Activated CD4-positive, alpha-beta T cell treated with anti-CD3 and anti-CD28 coated beads, Interleukin-2, amount 10 ng/mL, durations not matched to agents 7 days and 5 days (primary cell): ENCODE measurements around the gene POLR2J. TPM values are rescaled to one million over a fixed set of nuclear protein-coding genes. Genes with fewer than 3 reads are reported as not detected.

Source experiments
- CTCF ChIA-PET: fragments of 350-600 bp; sonication (Branson Sonifier 250); formaldehyde crosslinking; loops from one replicate; lab custom pipeline; 2021; ENCODE audit warnings: antibody characterized with exemption; lab: Charles Lee
- POLR2A ChIA-PET: fragments of 350-600 bp; sonication (Branson Sonifier 250); formaldehyde crosslinking; loops from one replicate; lab custom pipeline; 2021; ENCODE audit warnings: antibody characterized with exemption; lab: Charles Lee
- DNase-seq: peaks from one replicate; pipeline ENCODE4 v3.0.0-alpha.2; 2020
- H3K27ac Mint-ChIP-seq: one replicate; pipeline ENCODE4 v1.8.0; 2021; ENCODE audit warnings: mild to moderate bottlenecking, moderate library complexity, mixed read lengths
- H3K27me3 Mint-ChIP-seq: one replicate; pipeline ENCODE4 v1.8.0; 2021; ENCODE audit warnings: mixed read lengths
- H3K36me3 Mint-ChIP-seq: one replicate; pipeline ENCODE4 v1.8.0; 2021; ENCODE audit warnings: low read depth, mixed read lengths
- H3K4me1 Mint-ChIP-seq: one replicate; pipeline ENCODE4 v1.8.0; 2021; ENCODE audit warnings: mixed read lengths
- H3K4me3 Mint-ChIP-seq: one replicate; pipeline ENCODE4 v1.8.0; 2021; ENCODE audit warnings: mild to moderate bottlenecking, moderate library complexity, mixed read lengths
- H3K9me3 Mint-ChIP-seq: one replicate; pipeline ENCODE4 v1.8.0; 2021; ENCODE audit warnings: mixed read lengths
- total RNA-seq, 2 experiments: library from RNA; stranded (reverse); gene quantifications; one replicate each; pipeline ENCODE4 v1.2.3, GENCODE V29; 2021

Gene POLR2J
- total RNA-seq, 2 experiments from 2014 or later = 44.3 to 56.4 TPM

DNA sequence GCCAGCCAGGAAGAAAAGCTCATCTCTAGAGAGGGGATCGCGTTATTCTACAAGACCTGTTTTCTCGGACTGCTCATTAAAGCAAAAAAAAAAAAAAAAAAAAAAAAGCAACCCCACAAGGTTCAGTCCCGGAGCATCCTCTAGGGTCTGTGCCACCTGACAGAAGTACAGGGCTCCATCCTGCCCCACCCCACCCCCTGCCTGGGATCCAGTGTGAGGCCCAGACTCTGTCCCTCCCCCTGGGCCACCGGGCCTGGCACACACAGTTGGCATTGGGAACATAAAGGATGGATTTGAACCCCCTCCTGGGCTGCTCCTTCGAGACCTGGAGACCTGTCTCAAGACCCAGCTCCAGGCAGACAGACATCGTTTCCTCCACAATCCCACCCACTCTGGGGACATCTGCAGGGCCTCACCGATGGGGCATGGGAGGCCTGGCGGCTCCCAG is 44.7 kb downstream of the POLR2J start:
- DNase-seq = peak; percentile 29
- POLR2A ChIA-PET = no interaction called here

DNA sequence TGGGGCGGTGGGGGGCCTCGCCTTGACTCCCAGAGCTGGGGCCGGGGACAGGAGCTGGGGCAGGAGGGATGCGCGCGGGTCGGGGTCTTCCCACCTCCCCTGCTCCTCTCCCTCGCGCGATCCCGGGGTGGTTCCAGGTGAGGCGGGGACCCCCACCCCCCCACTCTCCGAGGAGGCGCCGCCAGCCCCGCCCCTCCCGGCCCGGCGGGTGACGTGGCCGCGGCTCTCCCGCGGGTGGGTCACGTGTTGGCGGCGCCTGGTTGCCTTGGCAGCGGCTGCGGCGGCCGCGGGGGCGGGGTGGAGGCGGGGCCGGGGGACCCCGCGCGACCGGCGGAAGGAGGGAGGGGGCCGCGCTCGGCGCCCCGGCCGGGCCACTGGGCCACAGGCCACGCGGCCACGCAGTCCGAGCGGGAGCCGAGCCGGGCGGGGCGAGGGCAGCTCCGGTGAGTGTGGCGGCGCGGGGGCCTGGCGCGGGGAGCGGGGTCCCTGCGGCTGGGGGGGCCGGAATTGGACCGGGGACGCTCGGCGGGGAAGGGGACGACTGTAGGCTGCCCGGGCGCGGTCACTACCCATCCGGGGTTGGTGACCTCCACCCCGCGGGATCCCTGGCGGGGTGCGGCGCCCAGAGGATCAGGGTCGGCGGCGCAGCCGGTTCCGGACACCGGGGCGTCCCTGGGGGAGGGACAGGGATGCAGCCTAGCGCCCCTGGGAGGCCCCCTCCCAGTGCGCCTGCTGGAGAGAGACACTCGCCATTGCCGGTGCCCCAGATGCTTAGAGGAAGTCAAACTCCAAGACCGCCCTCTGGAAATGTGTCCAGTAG is 45.3 kb downstream of the POLR2J start, which contains the start of gene ORAI2:
TSS of gene ORAI2 (plus strand) at position 357 of the 820 bp plus-strand sequence. CDS start 5,382 bp downstream, outside the sequence.
- Mint-ChIP-seq H3K36me3 (peaks cover 31% of the 10 kb centered on the region), H3K4me1 (peaks cover 57% of the 10 kb centered on the region), H3K9me3 (no peaks in the 10 kb centered on the region), H3K27me3 (no peaks in the 10 kb centered on the region), H3K27ac (peak within 1 kb of the TSS; percentile 94), H3K4me3 (peak within 1 kb of the TSS; percentile 82)
- ChIA-PET CTCF (interaction anchor here (0.6 to 2.4 kb wide), 5 partner anchors 8 to 1057 kb away, joined by 4 to 16 read pairs (median 9); no protein-coding TSS in a partner anchor), POLR2A (interaction anchor here (1.2 kb wide), 1 partner anchor 18 kb away, joined by 6 read pairs; no protein-coding TSS in a partner anchor)
- DNase-seq = peak; percentile 85

More for the DNA sequence above, 44.7 kb downstream of the POLR2J start:
- Mint-ChIP-seq H3K4me1 (peaks cover 56% of the 10 kb centered on the region), H3K36me3 (peaks cover 31% of the 10 kb centered on the region), H3K4me3 (peak overlapping the region; percentile 82), H3K9me3 (no peaks in the 10 kb centered on the region), H3K27ac (peak overlapping the region; percentile 86), H3K27me3 (no peaks in the 10 kb centered on the region)
- CTCF ChIA-PET = interaction anchor here (0.6 to 2.4 kb wide), 3 partner anchors 9 to 1058 kb away, joined by 4 to 9 read pairs (median 9); no protein-coding TSS in a partner anchor

DNA sequence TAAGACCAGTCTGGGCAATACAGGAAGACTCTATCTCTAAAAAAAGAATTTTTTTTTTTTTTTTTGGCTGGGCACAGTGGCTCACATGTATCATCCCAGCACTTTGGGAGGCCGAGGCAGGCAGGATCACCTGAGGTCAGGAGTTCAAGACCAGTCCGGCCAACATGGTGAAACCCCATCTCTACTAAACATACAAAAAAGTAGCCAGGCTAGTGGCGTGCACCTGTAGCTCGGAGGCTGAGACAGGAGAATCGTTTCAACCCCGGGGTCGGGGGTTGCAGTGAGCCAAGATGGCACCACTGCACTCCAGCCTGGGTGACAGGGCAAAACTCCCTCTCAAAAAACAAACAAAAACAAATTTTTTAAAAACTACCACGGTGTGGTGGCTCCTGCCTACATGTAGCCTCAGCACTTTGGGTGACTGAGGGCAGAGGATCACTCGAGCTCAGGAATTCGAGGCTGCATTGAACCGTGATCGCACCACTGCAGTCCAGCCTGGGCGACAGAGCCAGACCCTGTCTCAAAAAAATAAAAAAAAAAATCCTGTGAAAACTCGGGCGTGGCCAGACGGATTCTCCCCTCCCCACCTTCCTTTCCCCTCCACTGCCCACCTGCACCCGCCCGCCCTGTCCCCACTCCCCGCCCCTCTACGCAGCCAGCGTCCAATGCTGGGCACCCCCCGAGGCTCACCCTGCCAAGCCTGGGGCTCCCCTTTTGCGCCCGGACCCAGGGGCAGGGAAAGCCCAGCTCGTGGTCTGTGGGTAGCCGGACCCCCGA is 46.1 kb downstream of the POLR2J start:
- peaks cover 65% of the 10 kb centered on the region for H3K4me1 Mint-ChIP-seq
- ChIA-PET CTCF (interaction anchor here (0.6 to 1.8 kb wide), 3 partner anchors 16 to 1581 kb away, joined by 4 to 16 read pairs (median 4); no protein-coding TSS in a partner anchor), POLR2A (interaction anchor here (1.2 kb wide), 1 partner anchor 17 kb away, joined by 6 read pairs; no protein-coding TSS in a partner anchor)
- peaks cover 33% of the 10 kb centered on the region for H3K36me3 Mint-ChIP-seq
- H3K27ac Mint-ChIP-seq = peak overlapping the region; percentile 94
- DNase-seq = peak; percentile 17
- H3K9me3 Mint-ChIP-seq = no peaks in the 10 kb centered on the region
- peak overlapping the region; percentile 75 for H3K4me3 Mint-ChIP-seq
- H3K27me3 Mint-ChIP-seq = no peaks in the 10 kb centered on the region

DNA sequence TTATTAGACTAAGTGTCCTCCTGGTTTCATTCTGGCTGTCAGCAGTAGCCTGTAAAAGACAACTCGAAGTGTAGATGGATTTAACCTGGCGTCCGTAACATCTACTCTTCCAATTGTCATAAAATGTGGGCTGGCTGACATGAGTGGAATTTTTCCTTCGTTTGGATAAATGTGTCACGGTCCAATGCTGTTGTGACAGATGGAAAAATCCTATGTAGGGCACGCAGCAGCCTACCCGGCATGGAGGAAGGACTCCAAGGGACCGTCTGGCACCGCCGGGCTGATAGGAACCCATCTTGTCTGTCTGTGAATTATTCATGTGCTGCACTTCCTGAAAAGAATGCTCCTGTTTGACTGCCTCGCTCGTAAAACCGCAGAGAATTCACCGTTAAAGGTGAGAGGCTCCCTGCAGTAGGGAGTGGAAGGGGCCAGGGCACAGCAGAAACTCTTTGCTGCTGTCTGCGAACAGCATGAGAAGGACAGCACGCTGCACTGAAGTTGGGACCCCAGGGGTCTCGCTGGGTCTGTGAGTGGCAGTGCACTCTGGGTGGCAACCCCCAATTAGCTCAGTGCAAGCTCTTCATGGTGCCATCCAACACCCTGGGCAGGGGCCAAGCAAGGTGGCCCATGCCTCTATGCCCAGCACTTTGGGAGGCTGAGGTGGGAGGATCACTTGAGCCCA is 47.0 kb downstream of the POLR2J start:
- H3K9me3 Mint-ChIP-seq = no peaks in the 10 kb centered on the region
- peaks cover 70% of the 10 kb centered on the region for H3K4me1 Mint-ChIP-seq

DNA sequence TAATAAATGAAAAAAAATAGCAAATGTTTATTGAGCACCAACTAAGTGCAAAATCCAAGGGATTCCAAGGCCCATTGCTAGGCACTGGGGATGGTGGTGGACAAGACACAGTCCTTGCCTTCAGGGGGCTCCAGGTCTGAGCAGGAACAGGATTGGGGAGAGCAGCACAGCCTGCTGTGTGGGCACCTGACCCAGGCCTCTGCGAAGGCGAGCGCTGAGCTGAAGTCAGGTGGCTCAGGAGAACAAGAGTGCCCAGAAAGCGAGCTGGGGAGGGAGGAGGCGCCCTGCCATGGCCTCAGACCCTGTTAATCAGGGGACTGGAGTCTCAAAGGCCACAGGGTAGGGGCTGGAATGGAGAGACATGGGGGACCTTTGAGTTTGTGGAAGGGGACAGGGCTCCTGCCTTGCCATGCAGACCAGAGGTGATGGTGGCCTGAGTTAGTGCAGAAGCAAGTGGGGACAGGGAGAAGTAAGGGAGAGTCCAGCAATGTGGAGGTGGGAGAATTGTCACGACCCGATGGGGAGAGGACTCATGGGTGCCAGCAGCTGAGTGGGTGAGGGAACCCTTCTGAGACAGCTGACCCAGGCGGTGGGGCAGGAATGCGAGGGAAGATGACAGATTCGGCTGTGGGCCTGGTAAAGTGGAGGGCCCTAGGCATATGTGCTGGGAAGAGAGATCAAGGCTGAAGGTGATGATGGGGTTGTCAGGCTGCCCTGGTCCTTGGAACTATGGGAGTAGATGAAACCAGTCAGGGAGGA is 49.4 kb downstream of the POLR2J start:
- Mint-ChIP-seq H3K4me3 (no peak overlapping the region), H3K36me3 (peaks cover 42% of the 10 kb centered on the region), H3K4me1 (peaks cover 81% of the 10 kb centered on the region), H3K27me3 (no peaks in the 10 kb centered on the region), H3K9me3 (no peaks in the 10 kb centered on the region), H3K27ac (peak overlapping the region; percentile 81)
- POLR2A ChIA-PET = no interaction called here
- no peak for DNase-seq
- CTCF ChIA-PET = interaction anchor here (0.9 to 2.1 kb wide), 4 partner anchors 9 to 25 kb away, joined by 3 to 6 read pairs (median 4); no protein-coding TSS in a partner anchor

More for the DNA sequence above, 47.0 kb downstream of the POLR2J start:
- DNase-seq = peak; percentile 67
- no peaks in the 10 kb centered on the region for H3K27me3 Mint-ChIP-seq
- peak overlapping the region; percentile 75 for H3K4me3 Mint-ChIP-seq
- peak overlapping the region; percentile 94 for H3K27ac Mint-ChIP-seq
- POLR2A ChIA-PET = no interaction called here
- peaks cover 34% of the 10 kb centered on the region for H3K36me3 Mint-ChIP-seq
- CTCF ChIA-PET = interaction anchor here (0.6 to 2.1 kb wide), 3 partner anchors 16 to 1581 kb away, joined by 4 to 16 read pairs (median 5); no protein-coding TSS in a partner anchor

DNA sequence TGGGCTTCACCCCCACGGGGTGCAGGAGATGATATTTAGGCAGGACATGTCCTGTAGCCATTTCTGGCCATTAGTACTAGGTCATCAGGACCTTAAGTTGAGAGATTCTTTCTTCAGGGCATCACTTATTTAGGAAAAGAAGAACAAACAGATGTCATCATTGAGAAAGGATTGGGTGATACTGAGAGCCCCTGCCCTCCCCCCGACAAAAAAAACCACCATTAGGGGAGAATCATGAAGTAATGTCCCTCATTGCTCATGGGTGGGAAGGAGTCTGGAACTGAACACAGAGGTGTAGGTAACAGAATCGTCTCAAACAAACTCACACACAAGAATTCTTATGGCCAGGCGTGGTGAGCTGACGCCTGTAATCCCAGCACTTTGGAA is 51.7 kb downstream of the POLR2J start:
- peak overlapping the region; percentile 81 for H3K4me3 Mint-ChIP-seq
- no peaks in the 10 kb centered on the region for H3K9me3 Mint-ChIP-seq
- peak overlapping the region; percentile 100 for H3K27ac Mint-ChIP-seq
- peaks cover 53% of the 10 kb centered on the region for H3K36me3 Mint-ChIP-seq
- no peaks in the 10 kb centered on the region for H3K27me3 Mint-ChIP-seq
- ChIA-PET POLR2A (interaction anchor here (2.0 kb wide), 1 partner anchor 11 kb away, joined by 10 read pairs; no protein-coding TSS in a partner anchor), CTCF (interaction anchor here (1.2 to 3.6 kb wide), 6 partner anchors 9 to 38 kb away, joined by 4 to 20 read pairs (median 9); partner anchors contain the start of genes ALKBH4 and LRWD1)
- peaks cover 83% of the 10 kb centered on the region for H3K4me1 Mint-ChIP-seq
- DNase-seq = no peak

GRCh38 chr7:102426268-102427018 is 52.3 kb downstream of the POLR2J start:
- no peaks in the 10 kb centered on the region for H3K27me3 Mint-ChIP-seq
- peak; percentile 83 for DNase-seq
- peaks cover 81% of the 10 kb centered on the region for H3K4me1 Mint-ChIP-seq
- peak overlapping the region; percentile 100 for H3K27ac Mint-ChIP-seq
- ChIA-PET POLR2A (interaction anchor here (2.0 kb wide), 1 partner anchor 10 kb away, joined by 10 read pairs; no protein-coding TSS in a partner anchor), CTCF (interaction anchor here (0.5 to 3.6 kb wide), 8 partner anchors 8 to 551 kb away, joined by 3 to 20 read pairs (median 8); partner anchors contain the start of genes ALKBH4, LRWD1 and ORAI2)
- H3K36me3 Mint-ChIP-seq = peaks cover 57% of the 10 kb centered on the region
- peak overlapping the region; percentile 81 for H3K4me3 Mint-ChIP-seq
- H3K9me3 Mint-ChIP-seq = no peaks in the 10 kb centered on the region

DNA sequence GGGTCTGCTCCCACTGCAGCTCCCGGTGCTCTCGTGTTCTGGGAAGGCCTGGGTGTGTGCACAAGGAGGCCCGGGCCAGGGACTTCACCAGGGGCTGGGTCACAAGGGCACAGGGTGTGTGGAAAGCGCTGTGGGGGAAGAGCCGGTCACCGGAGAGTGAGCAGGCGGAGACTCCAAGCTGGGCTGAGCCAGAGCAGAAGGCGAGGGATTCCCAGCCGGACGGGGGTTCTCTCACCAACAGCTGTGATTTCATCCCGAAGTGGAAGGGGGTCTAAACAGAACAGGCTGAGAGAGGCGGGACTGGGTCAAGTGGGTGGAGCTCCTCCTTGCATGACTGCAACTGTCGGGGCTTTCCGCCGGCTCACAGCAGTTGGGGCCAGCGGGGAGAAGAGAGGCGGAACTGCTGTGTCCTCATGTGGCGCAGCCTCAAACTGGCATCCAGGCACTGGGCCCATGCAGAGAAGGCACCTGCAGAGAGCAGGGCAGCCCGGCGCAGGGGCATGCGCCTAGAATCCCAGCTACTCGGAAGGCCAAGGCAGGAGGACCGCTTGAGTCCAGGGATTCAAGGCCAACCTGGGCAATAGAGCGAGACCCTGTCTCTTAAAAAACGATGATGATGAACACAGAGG is 53.0 kb downstream of the POLR2J start:
- Mint-ChIP-seq H3K27me3 (no peaks in the 10 kb centered on the region), H3K4me3 (peak overlapping the region; percentile 81), H3K9me3 (no peaks in the 10 kb centered on the region), H3K36me3 (peaks cover 61% of the 10 kb centered on the region), H3K27ac (peak overlapping the region; percentile 100), H3K4me1 (peaks cover 80% of the 10 kb centered on the region)
- peak; percentile 80 for DNase-seq
- ChIA-PET CTCF (interaction anchor here (0.6 to 3.6 kb wide), 9 partner anchors 9 to 130 kb away, joined by 3 to 20 read pairs (median 7); partner anchors contain the start of genes ALKBH4, LRWD1 and ORAI2), POLR2A (interaction anchor here (0.6 to 2.0 kb wide), 3 partner anchors 9 to 11 kb away, joined by 5 to 10 read pairs (median 5); no protein-coding TSS in a partner anchor)

DNA sequence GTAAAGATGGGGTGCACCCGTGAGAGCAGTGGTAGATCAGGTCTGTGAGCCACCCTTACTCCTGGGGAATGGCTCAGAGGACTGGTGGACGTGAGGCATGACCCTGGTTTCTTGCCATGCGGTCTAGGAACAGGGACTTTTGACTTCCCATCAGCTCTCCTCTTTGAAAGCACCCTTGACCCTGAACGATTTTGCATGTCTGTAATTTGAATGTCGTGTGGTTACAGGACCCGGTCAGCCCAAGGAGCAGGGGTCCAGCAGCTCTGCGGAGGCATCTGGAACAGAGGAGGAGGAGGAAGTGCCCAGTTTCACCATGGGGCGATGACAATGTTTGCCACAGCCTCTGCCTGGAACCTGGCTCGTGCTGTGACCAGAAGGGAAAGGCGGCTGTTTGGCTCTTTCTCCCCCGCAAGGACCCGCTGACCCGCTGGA is 53.9 kb downstream of the POLR2J start:
- CTCF ChIA-PET = interaction anchor here (1.1 to 3.0 kb wide), 2 partner anchors 9 to 10 kb away, joined by 3 to 9 read pairs; partner anchors contain the start of gene ORAI2
- no peak for DNase-seq
- H3K36me3 Mint-ChIP-seq = peaks cover 68% of the 10 kb centered on the region
- H3K27ac Mint-ChIP-seq = peak overlapping the region; percentile 100
- POLR2A ChIA-PET = no interaction called here
- H3K4me1 Mint-ChIP-seq = peaks cover 80% of the 10 kb centered on the region
- H3K27me3 Mint-ChIP-seq = no peaks in the 10 kb centered on the region
- H3K4me3 Mint-ChIP-seq = peak overlapping the region; percentile 81
- H3K9me3 Mint-ChIP-seq = no peaks in the 10 kb centered on the region

DNA sequence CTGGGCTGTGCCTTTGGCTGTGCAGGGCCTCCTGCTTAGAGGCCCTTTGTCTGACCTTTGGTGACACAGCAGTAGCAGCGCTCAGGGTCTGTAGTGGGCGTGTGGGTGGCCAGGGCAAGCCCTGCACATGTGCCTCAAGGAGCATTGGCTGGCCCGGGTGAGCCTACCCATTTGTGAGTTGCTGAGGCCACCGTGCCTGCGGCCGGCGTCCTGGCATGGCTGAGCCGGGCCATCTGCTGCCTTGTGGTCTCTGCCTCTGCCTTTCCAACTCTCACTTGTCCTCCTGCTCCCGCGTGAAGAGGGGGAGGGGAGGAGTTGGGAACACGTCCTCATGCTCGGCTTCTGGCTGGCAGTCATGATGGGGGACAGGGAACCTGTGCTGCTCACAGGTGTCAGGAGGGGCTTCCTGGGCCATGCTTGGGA is 54.6 kb downstream of the POLR2J start:
- Mint-ChIP-seq H3K4me1 (peaks cover 78% of the 10 kb centered on the region), H3K36me3 (peaks cover 66% of the 10 kb centered on the region), H3K4me3 (no peak overlapping the region), H3K27me3 (no peaks in the 10 kb centered on the region), H3K9me3 (no peaks in the 10 kb centered on the region), H3K27ac (peak overlapping the region; percentile 100)
- ChIA-PET POLR2A (no interaction called here), CTCF (interaction anchor here (1.1 to 3.0 kb wide), 2 partner anchors 8 to 10 kb away, joined by 3 to 9 read pairs; partner anchors contain the start of gene ORAI2)
- no peak for DNase-seq
